Measurements from ENCODE around the gene CYFIP1. TPM values are rescaled to one million over a fixed set of nuclear protein-coding genes. Genes with fewer than 3 reads are reported as not detected.

Gene CYFIP1
- total and polyA plus RNA-seq, 2 of the 13 experiments (the other 11 are each of a cell fraction or from before 2014, with no cell fraction given): 38.1 to 58.3 TPM

GRCh38 chr15:22838292-22839042, 141.7 kb downstream of the CYFIP1 start, which contains the start of gene NIPA2 (continued):
- TF ChIP-seq, protein P1, sequence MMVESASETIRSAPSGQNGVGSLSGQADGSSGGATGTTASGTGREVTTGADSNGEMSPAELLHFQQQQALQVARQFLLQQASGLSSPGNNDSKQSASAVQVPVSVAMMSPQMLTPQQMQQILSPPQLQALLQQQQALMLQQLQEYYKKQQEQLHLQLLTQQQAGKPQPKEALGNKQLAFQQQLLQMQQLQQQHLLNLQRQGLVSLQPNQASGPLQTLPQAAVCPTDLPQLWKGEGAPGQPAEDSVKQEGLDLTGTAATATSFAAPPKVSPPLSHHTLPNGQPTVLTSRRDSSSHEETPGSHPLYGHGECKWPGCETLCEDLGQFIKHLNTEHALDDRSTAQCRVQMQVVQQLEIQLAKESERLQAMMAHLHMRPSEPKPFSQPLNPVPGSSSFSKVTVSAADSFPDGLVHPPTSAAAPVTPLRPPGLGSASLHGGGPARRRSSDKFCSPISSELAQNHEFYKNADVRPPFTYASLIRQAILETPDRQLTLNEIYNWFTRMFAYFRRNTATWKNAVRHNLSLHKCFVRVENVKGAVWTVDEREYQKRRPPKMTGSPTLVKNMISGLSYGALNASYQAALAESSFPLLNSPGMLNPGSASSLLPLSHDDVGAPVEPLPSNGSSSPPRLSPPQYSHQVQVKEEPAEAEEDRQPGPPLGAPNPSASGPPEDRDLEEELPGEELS (CRISPR knock-in tag; IDR thresholded peaks at IDR 0.05): no peak
- TF ChIP-seq KAT7 (CRISPR knock-in tag; IDR thresholded peaks at IDR 0.05; ENCODE audit: borderline replicate concordance) (peak; percentile 89; the same call in 1 of the 2 replicates), ZSCAN30 (CRISPR knock-in tag; IDR thresholded peaks at IDR 0.05) (no peak), FOXO1 (CRISPR knock-in tag; IDR thresholded peaks at IDR 0.05) (no peak; the same call in 1 of the 2 replicates), ZFP36L1 (CRISPR knock-in tag; IDR thresholded peaks at IDR 0.05) (0 out of 2 replicates have a peak, but pooled peaks have one; percentile 65), CEBPG (CRISPR knock-in tag; IDR thresholded peaks at IDR 0.05) (peak; percentile 77), RBM39 (IDR thresholded peaks at IDR 0.05; ENCODE audit: low read depth, low read length, poor library complexity, severe bottlenecking) (no peak), ZSCAN21 (CRISPR knock-in tag; IDR thresholded peaks at IDR 0.05; ENCODE audit: borderline replicate concordance) (no peak), MTF1 (CRISPR knock-in tag; IDR thresholded peaks at IDR 0.05) (no peak), IRX3 (CRISPR knock-in tag; IDR thresholded peaks at IDR 0.05; ENCODE audit: borderline replicate concordance, low read depth) (no peak), ZNF562 (CRISPR knock-in tag; IDR thresholded peaks at IDR 0.05; ENCODE audit: borderline replicate concordance) (no peak), ZNF34 (CRISPR knock-in tag; IDR thresholded peaks at IDR 0.05; ENCODE audit: borderline replicate concordance) (no peak), ZNF660 (CRISPR knock-in tag; IDR thresholded peaks at IDR 0.05; ENCODE audit: borderline replicate concordance, low read depth) (no peak), PCBP1 (IDR thresholded peaks at IDR 0.05; ENCODE audit: borderline replicate concordance, low read depth, low read length) (no peak), ZNF484 (CRISPR knock-in tag; IDR thresholded peaks at IDR 0.05; ENCODE audit: borderline replicate concordance, low read depth) (no peak), CENPT (CRISPR knock-in tag; IDR thresholded peaks at IDR 0.05; ENCODE audit: low read depth) (0 out of 2 replicates have a peak, but pooled peaks have one; percentile 42), SNAPC4 (CRISPR knock-in tag; IDR thresholded peaks at IDR 0.05) (no peak)
- TF ChIP-seq, protein P2, sequence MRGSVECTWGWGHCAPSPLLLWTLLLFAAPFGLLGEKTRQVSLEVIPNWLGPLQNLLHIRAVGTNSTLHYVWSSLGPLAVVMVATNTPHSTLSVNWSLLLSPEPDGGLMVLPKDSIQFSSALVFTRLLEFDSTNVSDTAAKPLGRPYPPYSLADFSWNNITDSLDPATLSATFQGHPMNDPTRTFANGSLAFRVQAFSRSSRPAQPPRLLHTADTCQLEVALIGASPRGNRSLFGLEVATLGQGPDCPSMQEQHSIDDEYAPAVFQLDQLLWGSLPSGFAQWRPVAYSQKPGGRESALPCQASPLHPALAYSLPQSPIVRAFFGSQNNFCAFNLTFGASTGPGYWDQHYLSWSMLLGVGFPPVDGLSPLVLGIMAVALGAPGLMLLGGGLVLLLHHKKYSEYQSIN (CRISPR knock-in tag; IDR thresholded peaks at IDR 0.05; ENCODE audit: borderline replicate concordance): no peak
- TF ChIP-seq, protein P3, sequence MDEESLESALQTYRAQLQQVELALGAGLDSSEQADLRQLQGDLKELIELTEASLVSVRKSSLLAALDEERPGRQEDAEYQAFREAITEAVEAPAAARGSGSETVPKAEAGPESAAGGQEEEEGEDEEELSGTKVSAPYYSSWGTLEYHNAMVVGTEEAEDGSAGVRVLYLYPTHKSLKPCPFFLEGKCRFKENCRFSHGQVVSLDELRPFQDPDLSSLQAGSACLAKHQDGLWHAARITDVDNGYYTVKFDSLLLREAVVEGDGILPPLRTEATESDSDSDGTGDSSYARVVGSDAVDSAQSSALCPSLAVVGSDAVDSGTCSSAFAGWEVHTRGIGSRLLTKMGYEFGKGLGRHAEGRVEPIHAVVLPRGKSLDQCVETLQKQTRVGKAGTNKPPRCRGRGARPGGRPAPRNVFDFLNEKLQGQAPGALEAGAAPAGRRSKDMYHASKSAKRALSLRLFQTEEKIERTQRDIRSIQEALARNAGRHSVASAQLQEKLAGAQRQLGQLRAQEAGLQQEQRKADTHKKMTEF (CRISPR knock-in tag; IDR thresholded peaks at IDR 0.05): peak; percentile 53; the same call in 1 of the 2 replicates
